Endodermal cell (in vitro differentiated cells): ENCODE data around the gene GRIK3. TPM values are rescaled to one million over a fixed set of nuclear protein-coding genes. Genes with fewer than 3 reads are reported as not detected.

Experiments used
- DNase-seq: peaks from one replicate; pipeline ENCODE4 v3.0.0-alpha.2; 2017
- H3K27ac ChIP-seq: 2 replicates; pipeline ENCODE4 v1.5.1; 2013; ENCODE audit warnings: mild to moderate bottlenecking, low read depth, low read length, moderate library complexity
- H3K27me3 ChIP-seq: 2 replicates; pipeline ENCODE4 v1.6.1; 2013; ENCODE audit warnings: mild to moderate bottlenecking, low read length, moderate library complexity; ENCODE audit not compliant: insufficient read depth, control insufficient read depth, poor library complexity, severe bottlenecking
- H3K36me3 ChIP-seq: 2 replicates; pipeline ENCODE4 v1.7.0; 2013; ENCODE audit warnings: mild to moderate bottlenecking, low read length, moderate library complexity; ENCODE audit not compliant: control insufficient read depth, insufficient read depth
- H3K4me1 ChIP-seq: one replicate; pipeline ENCODE4 v1.7.0; 2013; ENCODE audit warnings: low read length; ENCODE audit not compliant: control insufficient read depth, insufficient read depth
- H3K4me3 ChIP-seq: 2 replicates; pipeline ENCODE4 v1.5.1; 2013; ENCODE audit warnings: mild to moderate bottlenecking, low read length, moderate library complexity
- H3K9ac ChIP-seq: 2 replicates; pipeline ENCODE4 v1.6.1; 2013; ENCODE audit warnings: mild to moderate bottlenecking, low read length, moderate library complexity; ENCODE audit not compliant: poor library complexity, severe bottlenecking; ENCODE audit errors: extremely low read depth
- H3K9me3 ChIP-seq: 2 replicates; pipeline ENCODE4 v1.6.1; 2013; ENCODE audit warnings: mild to moderate bottlenecking, low read length, moderate library complexity; ENCODE audit not compliant: control insufficient read depth
- H3K27ac Mint-ChIP-seq: 2 replicates; pipeline ENCODE4 v1.8.0; 2020; ENCODE audit warnings: mixed read lengths
- H3K27me3 Mint-ChIP-seq: 2 replicates; pipeline ENCODE4 v1.8.0; 2021; ENCODE audit warnings: mild to moderate bottlenecking, mixed read lengths; ENCODE audit not compliant: insufficient read depth
- H3K36me3 Mint-ChIP-seq: 2 replicates; pipeline ENCODE4 v1.8.0; 2020; ENCODE audit warnings: low read depth, mixed read lengths
- H3K4me1 Mint-ChIP-seq: 2 replicates; pipeline ENCODE4 v1.8.0; 2020; ENCODE audit warnings: mixed read lengths
- H3K4me3 Mint-ChIP-seq: 2 replicates; pipeline ENCODE4 v1.8.0; 2020; ENCODE audit warnings: mild to moderate bottlenecking, moderate library complexity, mixed read lengths
- H3K9me3 Mint-ChIP-seq: 2 replicates; pipeline ENCODE4 v1.8.0; 2020; ENCODE audit warnings: mild to moderate bottlenecking, mixed read lengths
- WGBS, 2 experiments: methylation state at CpG; one replicate each; pipeline versions ENCODE4 v1.1.5 to v1.1.7; 2013; ENCODE audit warnings: missing lambda C conversion rate in 2 of 2, mixed read lengths in 1 of 2; ENCODE audit not compliant: insufficient coverage in 1 of 2, insufficient read length in 1 of 2; 5-methylcytosine and 5-hydroxymethylcytosine counted together
- total RNA-seq, 2 donors: library from RNA; stranded (reverse); fragmentation: NEBNext Ultra II Directional in 1 of 2; extraction: Animal tissue kit (Norgen Biotek cat#: 25700) in 1 of 2; gene quantifications; 2 replicates in 1 of 2; 3 replicates in 1 of 2; pipeline ENCODE4 v1.2.1, GENCODE V29; 2021
- TF ChIP-seq, protein P1 (sequence below): fragments of 200-600 bp; sonication (generic); conservative IDR thresholded peaks from 2 replicates; pipeline ENCODE4 v1.5.0; 2021; ENCODE audit warnings: antibody characterized with exemption, mild to moderate bottlenecking

The GRIK3 gene
- total RNA-seq, 2 donors from 2014 or later = 13.4 to 32.4 TPM

DNA sequence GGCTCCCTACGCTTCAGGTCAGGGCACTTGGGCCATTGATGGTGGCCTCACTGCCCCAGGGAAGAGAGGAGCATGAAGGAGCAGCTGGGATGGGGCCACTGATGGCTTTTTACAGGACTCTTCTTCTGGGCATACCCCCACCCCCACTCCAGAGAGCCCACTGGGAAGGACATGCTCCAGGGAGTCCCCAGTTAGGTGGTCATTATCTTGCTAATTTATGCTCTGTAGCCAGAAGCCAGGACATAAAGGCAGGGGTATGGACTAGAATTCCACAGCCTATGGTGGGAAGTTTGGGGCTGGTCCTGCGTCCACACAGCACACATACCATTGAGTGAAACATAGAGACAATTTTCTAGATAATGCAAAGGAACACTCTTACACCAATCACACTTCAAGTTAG, 8.8 kb upstream of the GRIK3 start:
- Mint-ChIP-seq H3K27me3 (peaks cover 42% of the 10 kb centered on the region), H3K9me3 (no peaks in the 10 kb centered on the region), H3K36me3 (no peaks in the 10 kb centered on the region), H3K27ac (no peak overlapping the region), H3K4me3 (no peak overlapping the region), H3K4me1 (peaks cover 14% of the 10 kb centered on the region)
- no peak overlapping the region for H3K9ac ChIP-seq
- H3K9me3 ChIP-seq = no peaks in the 10 kb centered on the region
- H3K27me3 ChIP-seq = peaks cover 19% of the 10 kb centered on the region
- TF ChIP-seq, protein P1, sequence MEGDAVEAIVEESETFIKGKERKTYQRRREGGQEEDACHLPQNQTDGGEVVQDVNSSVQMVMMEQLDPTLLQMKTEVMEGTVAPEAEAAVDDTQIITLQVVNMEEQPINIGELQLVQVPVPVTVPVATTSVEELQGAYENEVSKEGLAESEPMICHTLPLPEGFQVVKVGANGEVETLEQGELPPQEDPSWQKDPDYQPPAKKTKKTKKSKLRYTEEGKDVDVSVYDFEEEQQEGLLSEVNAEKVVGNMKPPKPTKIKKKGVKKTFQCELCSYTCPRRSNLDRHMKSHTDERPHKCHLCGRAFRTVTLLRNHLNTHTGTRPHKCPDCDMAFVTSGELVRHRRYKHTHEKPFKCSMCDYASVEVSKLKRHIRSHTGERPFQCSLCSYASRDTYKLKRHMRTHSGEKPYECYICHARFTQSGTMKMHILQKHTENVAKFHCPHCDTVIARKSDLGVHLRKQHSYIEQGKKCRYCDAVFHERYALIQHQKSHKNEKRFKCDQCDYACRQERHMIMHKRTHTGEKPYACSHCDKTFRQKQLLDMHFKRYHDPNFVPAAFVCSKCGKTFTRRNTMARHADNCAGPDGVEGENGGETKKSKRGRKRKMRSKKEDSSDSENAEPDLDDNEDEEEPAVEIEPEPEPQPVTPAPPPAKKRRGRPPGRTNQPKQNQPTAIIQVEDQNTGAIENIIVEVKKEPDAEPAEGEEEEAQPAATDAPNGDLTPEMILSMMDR = no peak
- DNase-seq = no peak
- H3K4me3 ChIP-seq = no peak overlapping the region
- H3K36me3 ChIP-seq = no peaks in the 10 kb centered on the region
- 50 to 86% methylated on average over 1 to 2 of the region's 2 CpGs for WGBS, 2 experiments
- peaks cover 2% of the 10 kb centered on the region for H3K4me1 ChIP-seq
- no peak overlapping the region for H3K27ac ChIP-seq

DNA sequence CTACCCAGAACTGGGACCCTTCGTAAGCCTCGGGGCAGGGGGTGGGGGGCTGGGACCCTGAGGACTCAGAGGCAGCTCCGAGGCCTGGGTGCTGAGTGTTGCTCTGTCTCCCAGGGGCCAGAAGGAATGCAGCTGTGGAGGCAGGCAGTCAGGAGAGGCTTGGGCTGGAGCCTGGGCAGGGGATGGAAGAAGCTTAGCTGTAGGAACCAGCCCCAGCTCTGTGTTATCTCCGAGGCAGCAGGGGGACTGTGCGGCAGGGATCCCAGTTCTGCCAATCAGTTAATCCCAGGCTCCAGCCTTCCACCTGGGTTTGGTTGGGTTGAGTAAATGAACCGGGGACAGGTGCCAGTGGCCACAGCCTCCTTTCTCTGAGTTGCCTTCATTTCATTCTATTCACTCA, 8.2 kb upstream of the GRIK3 start:
- H3K27ac Mint-ChIP-seq = no peak overlapping the region
- H3K27me3 Mint-ChIP-seq = peaks cover 46% of the 10 kb centered on the region
- Histone ChIP-seq H3K4me1 (peaks cover 2% of the 10 kb centered on the region), H3K4me3 (no peak overlapping the region), H3K27ac (no peak overlapping the region), H3K27me3 (peaks cover 25% of the 10 kb centered on the region), H3K36me3 (no peaks in the 10 kb centered on the region), H3K9me3 (no peaks in the 10 kb centered on the region), H3K9ac (no peak overlapping the region)
- TF ChIP-seq, protein P1 = no peak
- WGBS, 2 experiments = 79 to 90% methylated on average over 2 to 6 of the region's 6 CpGs
- H3K9me3 Mint-ChIP-seq = no peaks in the 10 kb centered on the region
- peaks cover 14% of the 10 kb centered on the region for H3K4me1 Mint-ChIP-seq
- no peak overlapping the region for H3K4me3 Mint-ChIP-seq
- H3K36me3 Mint-ChIP-seq = no peaks in the 10 kb centered on the region
- DNase-seq = peak; percentile 51

DNA sequence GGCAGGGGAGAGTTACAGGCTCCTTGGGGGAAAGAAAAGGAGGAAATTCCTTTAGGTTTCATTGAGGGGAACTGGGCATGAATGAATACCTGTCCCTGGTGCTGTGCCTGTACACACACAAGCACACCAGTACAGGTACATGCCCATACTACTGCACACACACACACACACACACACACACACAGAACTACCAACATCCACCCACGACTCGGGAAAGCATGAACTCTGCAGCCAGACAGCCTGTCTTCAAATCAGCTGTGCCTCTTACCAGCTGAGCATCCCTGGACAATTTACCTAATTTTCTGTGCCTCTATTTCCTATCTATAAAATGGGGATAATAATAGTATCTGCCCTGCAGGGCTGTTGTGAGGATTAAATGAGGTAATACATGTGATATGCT, 7.2 kb upstream of the GRIK3 start:
- Mint-ChIP-seq H3K4me3 (no peak overlapping the region), H3K9me3 (no peaks in the 10 kb centered on the region), H3K27me3 (peaks cover 56% of the 10 kb centered on the region), H3K27ac (no peak overlapping the region), H3K4me1 (peaks cover 14% of the 10 kb centered on the region), H3K36me3 (no peaks in the 10 kb centered on the region)
- peaks cover 2% of the 10 kb centered on the region for H3K4me1 ChIP-seq
- no peaks in the 10 kb centered on the region for H3K36me3 ChIP-seq
- peaks cover 35% of the 10 kb centered on the region for H3K27me3 ChIP-seq
- no peaks in the 10 kb centered on the region for H3K9me3 ChIP-seq
- H3K27ac ChIP-seq = no peak overlapping the region
- WGBS, 2 experiments = 88% methylated on average over 2 of the region's 2 CpGs; no CpG with 5 or more reads in 1 of the 2 experiments
- DNase-seq = no peak
- H3K9ac ChIP-seq = no peak overlapping the region
- no peak overlapping the region for H3K4me3 ChIP-seq
- TF ChIP-seq, protein P1 = no peak
